ENCODE measurements around the gene SEPTIN2.

- no peak for TF ChIP-seq FOXA1 (IDR thresholded peaks at IDR 0.05)
- no peak for TF ChIP-seq TARDBP (IDR thresholded peaks at IDR 0.05)
- TF ChIP-seq FOXK2 (IDR thresholded peaks at IDR 0.05) = no peak
- no peak for TF ChIP-seq BHLHE40 (IDR thresholded peaks at IDR 0.05; ENCODE audit: borderline replicate concordance)
- no peak for TF ChIP-seq ELF4 (IDR thresholded peaks at IDR 0.05)
- no peak for TF ChIP-seq SUZ12 (IDR thresholded peaks at IDR 0.05)
- no peak for TF ChIP-seq ZNF384 (IDR thresholded peaks at IDR 0.05)
- no peak for TF ChIP-seq SP1 (IDR thresholded peaks at IDR 0.05)
- TF ChIP-seq L3MBTL2 (conservative IDR thresholded peaks at IDR 0.05) = no peak
- TF ChIP-seq ARNT (IDR thresholded peaks at IDR 0.05) = no peak
- no peak for TF ChIP-seq LEF1 (IDR thresholded peaks at IDR 0.05; ENCODE audit: borderline replicate concordance)
- TF ChIP-seq NFRKB (IDR thresholded peaks at IDR 0.05) = no peak
- no peak for TF ChIP-seq HDGF (IDR thresholded peaks at IDR 0.05; ENCODE audit: borderline replicate concordance)
Observed at GRCh38 chr2:241313543-241314095, 2.1 kb upstream of the SEPTIN2 start.

Data from HEK293T (cell line).